Measurements from ENCODE around the gene ISM1.

The ISM1 gene

DNA sequence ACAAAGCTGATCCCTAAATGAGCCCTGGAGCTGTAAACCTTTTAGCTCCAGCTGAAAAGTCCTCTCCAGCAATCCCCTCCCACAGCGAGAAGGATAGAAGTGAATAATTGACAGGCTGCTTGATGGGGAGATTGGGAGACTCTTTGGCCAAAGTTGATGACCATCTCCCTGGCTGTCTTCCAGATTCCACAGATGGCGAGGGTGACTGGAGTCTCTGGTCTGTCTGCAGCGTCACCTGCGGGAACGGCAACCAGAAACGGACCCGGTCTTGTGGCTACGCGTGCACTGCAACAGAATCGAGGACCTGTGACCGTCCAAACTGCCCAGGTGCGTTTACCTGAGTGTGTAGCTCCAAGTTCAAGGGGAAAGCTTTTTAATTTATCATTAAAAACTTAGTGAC, 67.3 kb downstream of the ISM1 start:
- Histone ChIP-seq H3K4me1 (ENCODE audit: control insufficient read depth, insufficient read depth, low read length) (no peaks in the 10 kb centered on the region), H3K9ac (ENCODE audit: low read length) (no peak overlapping the region), H3K27me3 (replicated peaks; ENCODE audit: control insufficient read depth, insufficient read depth, low read length) (no peaks in the 10 kb centered on the region), H3K4me3 (ENCODE audit: low read length) (no peak overlapping the region), H3K9me3 (ENCODE audit: control insufficient read depth, low read length) (no peaks in the 10 kb centered on the region), H3K36me3 (ENCODE audit: control insufficient read depth, insufficient read depth, low read length, severe bottlenecking) (no peaks in the 10 kb centered on the region)
- DNase-seq (ENCODE audit: low read depth): no peak

DNA sequence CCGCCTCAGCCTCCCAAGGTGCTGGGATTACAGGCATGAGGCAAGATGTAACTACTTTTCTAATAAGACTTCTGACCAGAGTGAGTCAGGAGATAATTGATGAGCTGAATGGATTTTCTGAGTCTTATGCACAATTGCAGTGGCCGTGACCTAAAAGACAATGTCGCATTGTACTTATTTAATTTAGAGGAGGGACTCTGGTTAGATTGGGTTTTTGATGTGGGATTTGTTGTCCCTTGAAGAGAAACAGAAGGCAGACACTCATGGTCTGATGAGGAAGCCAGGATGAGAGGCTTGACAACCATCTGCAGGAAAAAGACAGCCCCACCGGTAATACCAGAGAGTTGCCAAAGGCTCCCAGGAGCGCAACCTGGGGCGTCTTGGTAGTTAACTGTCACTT, 68.0 kb downstream of the ISM1 start:
- H3K4me1 ChIP-seq (ENCODE audit: control insufficient read depth, insufficient read depth, low read length): no peaks in the 10 kb centered on the region
- no peak overlapping the region for H3K9ac ChIP-seq (ENCODE audit: low read length)
- no peaks in the 10 kb centered on the region for H3K27me3 ChIP-seq (replicated peaks; ENCODE audit: control insufficient read depth, insufficient read depth, low read length)
- H3K36me3 ChIP-seq (ENCODE audit: control insufficient read depth, insufficient read depth, low read length, severe bottlenecking): no peaks in the 10 kb centered on the region
- no peak overlapping the region for H3K4me3 ChIP-seq (ENCODE audit: low read length)
- H3K9me3 ChIP-seq (ENCODE audit: control insufficient read depth, low read length): no peaks in the 10 kb centered on the region
- DNase-seq (ENCODE audit: low read depth): no peak

DNA sequence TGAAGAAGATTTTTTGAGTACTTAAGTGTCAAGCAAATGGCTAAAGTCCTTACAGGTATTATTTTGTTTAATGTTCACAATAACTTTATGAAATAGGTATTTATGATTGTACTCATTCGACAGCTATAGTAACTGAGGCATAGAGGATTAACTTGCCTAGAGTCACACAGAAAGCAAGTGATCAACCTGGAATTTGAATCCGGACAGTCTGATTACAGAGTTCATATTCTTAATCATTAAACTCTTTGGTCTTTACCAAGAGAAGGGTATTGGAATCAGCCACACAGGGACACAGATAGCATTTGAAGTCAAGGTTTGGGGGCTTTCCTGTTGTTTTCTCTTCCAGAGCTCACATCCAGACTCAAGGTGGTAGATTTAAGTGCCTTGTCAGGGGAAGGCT, 69.7 kb downstream of the ISM1 start:
- no peak for DNase-seq (ENCODE audit: low read depth)
- H3K4me3 ChIP-seq (ENCODE audit: low read length): no peak overlapping the region
- no peaks in the 10 kb centered on the region for H3K27me3 ChIP-seq (replicated peaks; ENCODE audit: control insufficient read depth, insufficient read depth, low read length)
- H3K9ac ChIP-seq (ENCODE audit: low read length): no peak overlapping the region
- no peaks in the 10 kb centered on the region for H3K9me3 ChIP-seq (ENCODE audit: control insufficient read depth, low read length)
- no peaks in the 10 kb centered on the region for H3K4me1 ChIP-seq (ENCODE audit: control insufficient read depth, insufficient read depth, low read length)
- H3K36me3 ChIP-seq (ENCODE audit: control insufficient read depth, insufficient read depth, low read length, severe bottlenecking): no peaks in the 10 kb centered on the region

DNA sequence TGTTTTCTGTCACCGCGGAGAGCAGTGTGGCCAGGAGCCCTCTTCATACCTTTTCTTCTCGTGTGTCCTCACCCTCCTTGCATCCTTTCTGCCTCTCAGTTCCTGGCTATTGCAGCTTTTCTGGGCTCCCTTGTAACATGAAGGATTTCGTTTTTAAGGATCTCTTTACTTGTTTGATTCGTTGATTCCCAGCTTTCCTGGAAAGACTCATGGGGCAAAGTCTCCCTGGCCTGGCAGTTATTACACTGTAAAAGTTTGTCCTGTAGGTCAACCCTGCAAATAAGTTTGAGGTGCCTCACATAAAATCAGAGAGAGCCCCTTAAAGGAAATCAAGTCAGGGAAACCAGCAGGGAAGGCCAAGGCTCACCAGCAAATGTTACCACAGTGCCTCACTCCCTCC, 70.1 kb downstream of the ISM1 start:
- no peaks in the 10 kb centered on the region for H3K9me3 ChIP-seq (ENCODE audit: control insufficient read depth, low read length)
- H3K27me3 ChIP-seq (replicated peaks; ENCODE audit: control insufficient read depth, insufficient read depth, low read length): no peaks in the 10 kb centered on the region
- no peaks in the 10 kb centered on the region for H3K36me3 ChIP-seq (ENCODE audit: control insufficient read depth, insufficient read depth, low read length, severe bottlenecking)
- H3K9ac ChIP-seq (ENCODE audit: low read length): no peak overlapping the region
- H3K4me3 ChIP-seq (ENCODE audit: low read length): no peak overlapping the region
- no peaks in the 10 kb centered on the region for H3K4me1 ChIP-seq (ENCODE audit: control insufficient read depth, insufficient read depth, low read length)
- DNase-seq (ENCODE audit: low read depth): no peak

DNA sequence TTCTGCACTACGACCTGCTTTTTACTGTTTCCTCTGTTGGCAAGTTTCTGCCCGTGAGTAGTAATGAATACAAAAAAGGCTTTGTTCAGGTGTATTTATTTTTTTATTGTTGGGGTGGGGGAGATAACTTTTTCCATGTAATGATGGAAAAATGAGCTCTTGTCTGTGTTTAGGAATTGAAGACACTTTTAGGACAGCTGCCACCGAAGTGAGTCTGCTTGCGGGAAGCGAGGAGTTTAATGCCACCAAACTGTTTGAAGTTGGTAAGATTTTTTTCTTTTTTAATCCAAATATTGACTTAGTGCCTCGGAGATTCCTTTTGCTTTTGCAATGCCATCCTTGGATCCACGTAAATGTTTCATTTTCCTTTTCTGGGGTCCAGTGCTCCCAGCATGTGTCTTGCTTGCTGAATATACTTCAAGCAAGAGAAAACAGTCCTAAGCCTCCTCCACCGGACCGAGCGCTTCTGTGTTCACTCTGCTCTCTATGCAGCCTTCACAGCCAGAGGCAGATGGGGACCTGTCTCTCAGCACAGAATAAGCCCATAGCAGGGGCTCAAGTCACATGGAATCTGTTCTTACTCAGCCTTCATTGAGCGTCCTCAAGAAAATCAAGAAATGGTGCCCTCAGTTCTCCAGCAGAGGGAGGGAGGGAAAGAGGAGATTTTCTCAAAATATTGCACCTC, 71.3 kb downstream of the ISM1 start:
- Histone ChIP-seq H3K36me3 (ENCODE audit: control insufficient read depth, insufficient read depth, low read length, severe bottlenecking) (no peaks in the 10 kb centered on the region), H3K9me3 (ENCODE audit: control insufficient read depth, low read length) (no peaks in the 10 kb centered on the region), H3K9ac (ENCODE audit: low read length) (no peak overlapping the region), H3K4me1 (ENCODE audit: control insufficient read depth, insufficient read depth, low read length) (peaks cover 6% of the 10 kb centered on the region), H3K4me3 (ENCODE audit: low read length) (no peak overlapping the region), H3K27me3 (replicated peaks; ENCODE audit: control insufficient read depth, insufficient read depth, low read length) (no peaks in the 10 kb centered on the region)
- no peak for DNase-seq (ENCODE audit: low read depth)

DNA sequence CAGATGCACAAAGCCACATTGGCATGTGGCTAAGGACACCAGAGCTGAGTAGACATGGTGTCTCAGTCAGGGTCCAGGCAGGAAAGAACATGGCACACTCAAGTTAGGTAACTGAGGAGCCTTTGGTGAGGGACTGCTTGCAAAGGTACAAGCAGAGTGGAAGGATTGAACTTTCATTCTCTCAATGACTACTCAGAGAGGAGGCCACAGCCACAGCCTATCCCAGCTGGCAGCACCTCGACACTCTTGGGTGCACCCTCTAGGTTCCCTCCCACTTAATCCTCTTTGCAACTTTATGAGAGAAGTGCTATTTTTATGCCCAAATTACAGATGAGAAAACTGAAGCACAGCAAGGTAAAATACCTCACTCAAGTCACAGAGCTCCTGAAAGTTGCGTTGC, 73.4 kb downstream of the ISM1 start:
- H3K4me3 ChIP-seq (ENCODE audit: low read length): no peak overlapping the region
- H3K4me1 ChIP-seq (ENCODE audit: control insufficient read depth, insufficient read depth, low read length): peaks cover 7% of the 10 kb centered on the region
- H3K9me3 ChIP-seq (ENCODE audit: control insufficient read depth, low read length): no peaks in the 10 kb centered on the region
- no peak overlapping the region for H3K9ac ChIP-seq (ENCODE audit: low read length)
- no peaks in the 10 kb centered on the region for H3K27me3 ChIP-seq (replicated peaks; ENCODE audit: control insufficient read depth, insufficient read depth, low read length)
- H3K36me3 ChIP-seq (ENCODE audit: control insufficient read depth, insufficient read depth, low read length, severe bottlenecking): no peaks in the 10 kb centered on the region
- no peak for DNase-seq (ENCODE audit: low read depth)

DNA sequence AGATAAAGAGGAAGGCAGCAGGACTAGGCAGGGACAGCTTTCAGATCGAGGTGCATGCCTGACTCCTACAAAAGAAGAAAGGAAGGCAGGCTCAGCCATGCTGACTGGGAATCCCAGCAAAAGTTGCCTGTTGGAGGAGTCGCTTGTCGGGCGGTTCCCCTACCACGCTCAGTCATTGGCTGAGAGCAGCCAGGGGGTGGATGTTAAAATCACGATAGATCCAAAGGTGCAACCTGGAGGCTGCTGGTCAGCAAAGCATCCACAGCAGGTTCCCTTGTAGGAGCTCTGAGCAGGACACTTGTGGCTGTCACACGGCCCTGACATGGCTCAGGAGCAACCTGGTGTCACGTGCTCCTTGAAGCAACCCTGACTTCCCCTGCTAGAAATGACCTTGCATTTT, 74.6 kb downstream of the ISM1 start:
- no peak overlapping the region for H3K9ac ChIP-seq (ENCODE audit: low read length)
- no peak overlapping the region for H3K4me3 ChIP-seq (ENCODE audit: low read length)
- H3K9me3 ChIP-seq (ENCODE audit: control insufficient read depth, low read length): no peaks in the 10 kb centered on the region
- H3K27me3 ChIP-seq (replicated peaks; ENCODE audit: control insufficient read depth, insufficient read depth, low read length): no peaks in the 10 kb centered on the region
- H3K4me1 ChIP-seq (ENCODE audit: control insufficient read depth, insufficient read depth, low read length): peaks cover 7% of the 10 kb centered on the region
- no peak for DNase-seq (ENCODE audit: low read depth)
- no peaks in the 10 kb centered on the region for H3K36me3 ChIP-seq (ENCODE audit: control insufficient read depth, insufficient read depth, low read length, severe bottlenecking)

DNA sequence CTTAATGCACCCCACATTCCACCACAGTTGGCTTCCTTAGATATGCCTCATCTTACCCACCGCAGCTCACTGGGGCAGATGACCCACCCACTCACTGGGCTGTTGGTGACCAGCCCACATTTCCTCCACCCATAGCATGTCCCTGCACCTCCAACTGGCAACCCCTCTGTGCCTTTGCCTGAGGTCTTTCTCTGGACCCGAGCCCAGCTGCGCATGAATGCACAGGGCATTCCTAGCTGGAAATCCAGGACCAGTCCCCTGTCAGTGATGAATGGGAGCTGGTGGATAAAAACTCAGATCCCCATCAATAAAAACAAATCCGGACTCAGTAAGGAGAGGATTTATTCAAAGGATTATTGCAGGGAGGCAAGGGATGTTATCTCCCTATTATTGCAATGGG, 75.0 kb downstream of the ISM1 start:
- Histone ChIP-seq H3K36me3 (ENCODE audit: control insufficient read depth, insufficient read depth, low read length, severe bottlenecking) (no peaks in the 10 kb centered on the region), H3K4me3 (ENCODE audit: low read length) (no peak overlapping the region), H3K4me1 (ENCODE audit: control insufficient read depth, insufficient read depth, low read length) (peaks cover 7% of the 10 kb centered on the region), H3K9ac (ENCODE audit: low read length) (no peak overlapping the region), H3K9me3 (ENCODE audit: control insufficient read depth, low read length) (no peaks in the 10 kb centered on the region), H3K27me3 (replicated peaks; ENCODE audit: control insufficient read depth, insufficient read depth, low read length) (no peaks in the 10 kb centered on the region)
- DNase-seq (ENCODE audit: low read depth): no peak

DNA sequence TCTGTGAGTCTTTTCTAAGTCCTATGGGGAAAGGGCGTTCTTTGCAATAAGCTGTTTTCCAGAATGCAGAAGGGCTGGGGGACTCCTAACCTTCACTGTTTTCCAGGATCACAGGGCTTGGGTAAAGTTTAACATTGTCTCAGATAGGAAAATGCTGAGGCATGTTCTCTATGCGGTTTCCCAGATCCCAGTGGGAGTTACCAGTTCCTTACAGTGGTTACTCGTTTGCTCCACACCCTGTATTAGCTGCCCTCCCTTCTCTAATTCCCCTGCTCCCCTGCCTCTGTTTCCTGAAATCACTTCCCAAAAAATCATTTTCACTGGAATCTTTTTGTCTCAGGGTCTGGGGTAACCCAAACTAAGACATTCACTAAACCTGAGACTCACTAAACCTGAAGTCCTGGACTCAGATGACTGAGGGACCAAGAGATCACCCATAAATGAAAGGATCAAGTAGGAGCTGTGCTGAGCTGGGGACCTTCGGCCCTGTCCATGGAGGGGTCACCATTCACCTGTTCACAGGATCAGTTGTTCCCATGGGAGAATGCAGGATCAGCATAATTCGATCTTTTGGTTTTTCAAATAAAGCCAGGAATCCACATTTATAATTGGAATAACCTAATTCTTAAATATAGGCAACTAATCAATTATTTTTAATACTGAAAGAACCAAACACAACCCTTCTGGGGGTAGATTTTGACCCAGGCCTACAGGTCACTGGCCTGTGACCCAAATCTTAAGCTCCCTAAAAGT, 76.2 kb downstream of the ISM1 start:
- no peaks in the 10 kb centered on the region for H3K36me3 ChIP-seq (ENCODE audit: control insufficient read depth, insufficient read depth, low read length, severe bottlenecking)
- peaks cover 7% of the 10 kb centered on the region for H3K4me1 ChIP-seq (ENCODE audit: control insufficient read depth, insufficient read depth, low read length)
- no peak overlapping the region for H3K4me3 ChIP-seq (ENCODE audit: low read length)
- DNase-seq (ENCODE audit: low read depth): no peak
- H3K9ac ChIP-seq (ENCODE audit: low read length): no peak overlapping the region
- H3K27me3 ChIP-seq (replicated peaks; ENCODE audit: control insufficient read depth, insufficient read depth, low read length): no peaks in the 10 kb centered on the region
- H3K9me3 ChIP-seq (ENCODE audit: control insufficient read depth, low read length): no peaks in the 10 kb centered on the region

DNA sequence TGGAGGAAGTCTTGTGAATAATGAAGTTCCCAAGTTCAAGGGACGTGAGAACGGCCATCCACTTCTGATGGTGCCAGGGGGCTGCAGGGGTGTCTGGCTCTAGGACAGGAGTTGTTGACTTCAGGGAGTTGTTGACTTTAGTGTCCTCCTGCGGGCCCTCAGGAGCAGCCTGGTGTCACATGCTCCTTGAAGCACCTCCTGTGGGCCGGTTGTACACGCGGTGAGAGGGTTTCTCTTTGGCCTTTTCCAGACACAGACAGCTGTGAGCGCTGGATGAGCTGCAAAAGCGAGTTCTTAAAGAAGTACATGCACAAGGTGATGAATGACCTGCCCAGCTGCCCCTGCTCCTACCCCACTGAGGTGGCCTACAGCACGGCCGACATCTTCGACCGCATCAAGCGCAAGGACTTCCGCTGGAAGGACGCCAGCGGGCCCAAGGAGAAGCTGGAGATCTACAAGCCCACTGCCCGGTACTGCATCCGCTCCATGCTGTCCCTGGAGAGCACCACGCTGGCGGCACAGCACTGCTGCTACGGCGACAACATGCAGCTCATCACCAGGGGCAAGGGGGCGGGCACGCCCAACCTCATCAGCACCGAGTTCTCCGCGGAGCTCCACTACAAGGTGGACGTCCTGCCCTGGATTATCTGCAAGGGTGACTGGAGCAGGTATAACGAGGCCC, 77.8 kb downstream of the ISM1 start:
- Histone ChIP-seq H3K9me3 (ENCODE audit: control insufficient read depth, low read length) (no peaks in the 10 kb centered on the region), H3K27me3 (replicated peaks; ENCODE audit: control insufficient read depth, insufficient read depth, low read length) (no peaks in the 10 kb centered on the region), H3K36me3 (ENCODE audit: control insufficient read depth, insufficient read depth, low read length, severe bottlenecking) (no peaks in the 10 kb centered on the region), H3K4me1 (ENCODE audit: control insufficient read depth, insufficient read depth, low read length) (peaks cover 7% of the 10 kb centered on the region), H3K4me3 (ENCODE audit: low read length) (no peak overlapping the region), H3K9ac (ENCODE audit: low read length) (no peak overlapping the region)
- DNase-seq (ENCODE audit: low read depth): no peak

DNA sequence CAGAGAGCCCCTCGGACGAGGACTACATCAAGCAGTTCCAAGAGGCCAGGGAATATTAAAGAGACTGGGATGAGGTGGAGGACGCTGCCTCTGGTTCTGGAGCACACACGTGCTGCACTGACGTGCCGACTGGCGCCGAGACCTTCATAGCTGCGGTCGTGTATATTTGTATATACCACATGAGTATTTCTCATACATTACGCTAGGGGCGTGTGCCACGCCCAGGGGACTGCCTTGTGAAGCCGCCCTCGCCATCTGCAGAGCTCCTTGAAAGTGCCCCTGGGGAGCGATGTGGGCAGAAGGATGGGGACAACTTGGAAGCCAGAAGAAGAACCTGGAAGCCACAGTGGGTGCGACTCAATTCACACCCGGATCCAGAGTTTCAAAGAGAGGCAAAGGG, 78.3 kb downstream of the ISM1 start:
- Histone ChIP-seq H3K4me1 (ENCODE audit: control insufficient read depth, insufficient read depth, low read length) (peaks cover 7% of the 10 kb centered on the region), H3K27me3 (replicated peaks; ENCODE audit: control insufficient read depth, insufficient read depth, low read length) (no peaks in the 10 kb centered on the region), H3K9me3 (ENCODE audit: control insufficient read depth, low read length) (no peaks in the 10 kb centered on the region), H3K9ac (ENCODE audit: low read length) (no peak overlapping the region), H3K4me3 (ENCODE audit: low read length) (no peak overlapping the region), H3K36me3 (ENCODE audit: control insufficient read depth, insufficient read depth, low read length, severe bottlenecking) (no peaks in the 10 kb centered on the region)
- no peak for DNase-seq (ENCODE audit: low read depth)
